Fibroblast of pulmonary artery (primary cell): ENCODE results near the gene KRTAP5-3.
A peak's percentile ranks its signal among the peaks of the same experiment; 100 is the strongest.

Experiments
- DNase-seq: peaks from one replicate; pipeline ENCODE4 v3.0.0-alpha.2; 2010; ENCODE audit warnings: low read depth
- H3K4me3 ChIP-seq: replicated peaks from 2 replicates; pipeline ENCODE4 v1.5.1; 2011; ENCODE audit warnings: low read depth, mild to moderate bottlenecking, control low read depth, low read length, moderate library complexity
- CTCF ChIP-seq: IDR thresholded peaks from 2 replicates; pipeline ENCODE4 v1.5.1; 2011; ENCODE audit warnings: mild to moderate bottlenecking, control low read depth, low read length, inconsistent platforms; ENCODE audit errors: missing control alignments

Gene KRTAP5-3

DNA sequence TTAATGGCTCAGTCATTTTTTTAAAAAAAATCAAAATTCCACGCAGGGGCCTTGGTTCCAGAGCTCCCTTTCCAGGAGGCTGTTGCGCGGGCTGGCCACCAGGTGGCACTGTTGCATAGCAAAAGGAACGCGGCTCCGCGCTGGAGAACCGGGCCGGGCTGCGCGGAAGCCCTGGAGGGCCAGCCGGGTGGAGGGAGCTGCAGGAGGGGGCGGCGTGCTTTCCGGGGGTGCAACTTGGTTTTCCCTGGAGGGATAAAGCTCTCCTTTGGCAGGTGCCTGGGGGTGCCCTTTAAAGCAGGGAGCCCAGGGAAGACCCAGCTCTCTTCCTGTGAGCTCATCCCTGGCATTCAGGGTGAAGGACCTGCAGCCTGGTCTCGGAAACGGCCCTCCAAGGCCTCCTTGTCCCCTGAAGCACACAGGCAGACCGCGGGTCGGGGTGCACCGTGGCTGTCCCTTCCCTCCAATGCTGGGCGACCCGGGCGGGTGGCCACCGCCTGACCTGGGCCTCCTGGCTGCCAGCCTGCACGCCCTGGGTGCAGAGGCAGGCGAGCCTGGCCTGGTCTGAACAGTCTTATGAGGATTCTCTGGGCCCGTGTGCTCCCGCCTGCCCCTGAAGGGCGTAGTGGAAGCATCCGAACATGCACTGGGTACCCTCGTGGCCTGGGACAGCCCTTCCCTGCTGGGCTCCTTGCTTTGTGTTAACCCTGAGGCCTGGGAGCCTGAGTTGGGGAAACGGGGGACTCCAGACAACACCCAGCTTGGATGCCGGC, 44.7 kb upstream of the KRTAP5-3 start:
- no peak overlapping the region for H3K4me3 ChIP-seq
- peak; percentile 81 for TF ChIP-seq CTCF
- DNase-seq, result peak; percentile 57

DNA sequence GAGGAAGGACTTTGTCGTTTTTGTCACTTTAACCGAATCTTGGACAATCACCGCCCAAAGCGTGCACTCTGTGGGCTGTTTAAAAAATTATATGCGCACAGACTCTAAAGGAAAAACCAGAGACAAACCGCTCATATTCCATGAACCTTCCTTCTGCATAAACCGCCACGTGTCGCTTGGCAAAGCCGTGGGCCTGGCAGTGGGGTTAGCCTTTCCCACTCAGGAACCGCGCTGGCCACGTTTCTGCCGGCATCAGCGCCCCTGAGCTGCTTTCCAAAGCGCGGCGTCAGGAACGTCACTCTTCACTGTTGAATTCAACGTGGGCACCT, 44.1 kb upstream of the KRTAP5-3 start:
- no peak for DNase-seq
- H3K4me3 ChIP-seq, result no peak overlapping the region
- no peak for TF ChIP-seq CTCF

GRCh38 chr11:1652026-1652425, 43.8 kb upstream of the KRTAP5-3 start:
- no peak for TF ChIP-seq CTCF
- H3K4me3 ChIP-seq, result no peak overlapping the region
- DNase-seq, result no peak

GRCh38 chr11:1651411-1651980, 43.2 kb upstream of the KRTAP5-3 start:
- no peak for TF ChIP-seq CTCF
- H3K4me3 ChIP-seq, result no peak overlapping the region
- no peak for DNase-seq

DNA sequence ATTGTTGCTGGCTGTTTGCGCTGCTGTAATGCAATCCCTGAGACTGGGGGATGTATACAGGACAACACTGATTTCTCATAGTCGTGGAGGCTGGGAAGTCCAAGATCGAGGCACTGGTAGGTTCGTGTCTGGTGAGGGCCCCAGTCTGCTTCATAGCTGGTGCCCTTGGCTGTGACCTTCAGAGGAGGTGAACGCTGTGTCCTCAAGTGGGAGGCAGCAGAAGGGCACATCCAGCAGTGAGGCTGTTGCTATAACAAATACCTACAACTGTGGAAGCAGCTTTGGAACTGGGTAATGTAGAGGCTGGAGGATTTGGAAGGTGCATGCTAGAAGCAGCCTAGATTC, 42.6 kb upstream of the KRTAP5-3 start:
- no peak for DNase-seq
- no peak for TF ChIP-seq CTCF
- H3K4me3 ChIP-seq, result no peak overlapping the region

DNA sequence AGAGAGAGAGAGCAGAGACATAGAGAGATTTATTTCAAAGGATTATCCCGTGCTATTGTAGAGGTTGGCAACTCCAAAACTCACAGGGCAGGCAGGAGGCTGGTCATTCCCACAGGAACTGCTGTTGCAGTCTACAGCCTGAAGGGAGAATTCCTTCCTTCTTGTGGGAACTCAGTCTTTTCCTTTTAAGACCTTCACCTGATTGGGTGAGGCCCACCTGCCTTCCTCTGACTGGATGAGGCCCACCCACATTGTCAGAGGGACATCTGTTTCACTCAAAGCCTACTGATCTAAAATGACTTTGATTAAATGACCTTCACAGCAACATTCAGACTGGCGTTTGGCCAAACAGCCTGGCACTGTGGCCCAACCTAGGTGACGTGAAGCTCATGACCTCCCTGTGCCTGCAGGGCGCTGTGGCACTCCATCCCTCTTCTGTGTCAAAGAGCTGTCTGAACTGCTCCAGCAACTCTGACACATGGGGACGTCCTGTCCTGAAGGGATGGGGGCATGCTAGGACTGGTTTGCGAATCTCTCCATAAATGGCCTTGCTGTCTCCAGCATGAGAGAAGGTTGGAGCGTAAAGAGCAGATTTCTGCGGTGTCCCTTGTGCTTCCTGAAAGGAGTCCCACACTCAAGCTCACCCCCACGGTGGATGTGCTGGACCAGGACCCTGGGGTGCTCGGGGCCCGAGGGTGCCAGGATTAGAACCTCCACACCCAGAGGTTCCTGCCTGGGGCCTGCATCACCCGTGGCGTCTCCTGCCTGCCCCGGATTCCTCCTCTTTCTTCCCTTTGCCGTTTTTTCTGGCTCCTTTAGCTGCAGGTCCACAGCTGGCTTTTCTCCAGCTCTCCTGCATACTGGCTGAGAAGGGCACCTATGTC, 42.0 kb upstream of the KRTAP5-3 start:
- no peak for TF ChIP-seq CTCF
- no peak for DNase-seq
- H3K4me3 ChIP-seq, result no peak overlapping the region
